ENCODE data around the gene PTPRA.

PTPRA gene

DNA sequence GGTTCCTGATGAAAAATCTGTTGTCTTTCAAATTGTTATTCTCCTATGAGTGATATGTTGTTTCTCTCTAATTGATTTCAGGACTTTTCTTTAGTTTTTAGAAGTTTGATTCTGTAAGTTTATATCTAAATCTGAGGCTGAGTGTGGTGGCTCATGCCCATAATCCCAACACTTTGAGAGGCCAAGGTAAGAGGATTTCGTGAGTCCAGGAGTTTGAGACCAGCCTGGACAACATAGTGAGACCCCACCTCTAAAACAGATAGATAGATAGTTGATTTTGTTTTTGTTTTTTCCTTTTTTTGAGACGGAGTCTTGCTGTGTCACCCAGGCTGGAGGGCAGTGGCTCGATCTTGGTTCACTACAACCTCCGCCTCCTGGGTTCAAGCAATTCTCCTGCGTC lies 64.6 kb downstream of the PTPRA start:
- DNase-seq (ENCODE audit: low read depth) = no peak

DNA sequence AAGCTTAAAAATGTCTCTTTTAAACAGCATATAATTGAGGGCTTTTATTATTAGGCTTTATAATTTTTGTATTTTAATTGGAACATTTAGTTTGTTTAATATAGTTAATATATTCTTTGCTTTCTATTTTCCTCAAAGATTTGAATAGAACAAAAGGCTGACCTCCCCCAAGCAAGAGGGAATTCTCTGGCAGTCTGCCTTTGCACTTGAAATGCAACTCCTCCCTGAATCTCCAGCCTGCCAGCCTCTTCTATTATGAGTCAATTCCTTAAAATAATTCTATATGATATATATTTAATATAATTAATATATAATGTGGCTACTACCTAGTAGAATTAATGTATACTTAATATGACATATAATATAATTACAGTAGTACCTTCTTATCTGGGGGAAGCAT lies 69.2 kb downstream of the PTPRA start:
- no peak for DNase-seq (ENCODE audit: low read depth)

DNA sequence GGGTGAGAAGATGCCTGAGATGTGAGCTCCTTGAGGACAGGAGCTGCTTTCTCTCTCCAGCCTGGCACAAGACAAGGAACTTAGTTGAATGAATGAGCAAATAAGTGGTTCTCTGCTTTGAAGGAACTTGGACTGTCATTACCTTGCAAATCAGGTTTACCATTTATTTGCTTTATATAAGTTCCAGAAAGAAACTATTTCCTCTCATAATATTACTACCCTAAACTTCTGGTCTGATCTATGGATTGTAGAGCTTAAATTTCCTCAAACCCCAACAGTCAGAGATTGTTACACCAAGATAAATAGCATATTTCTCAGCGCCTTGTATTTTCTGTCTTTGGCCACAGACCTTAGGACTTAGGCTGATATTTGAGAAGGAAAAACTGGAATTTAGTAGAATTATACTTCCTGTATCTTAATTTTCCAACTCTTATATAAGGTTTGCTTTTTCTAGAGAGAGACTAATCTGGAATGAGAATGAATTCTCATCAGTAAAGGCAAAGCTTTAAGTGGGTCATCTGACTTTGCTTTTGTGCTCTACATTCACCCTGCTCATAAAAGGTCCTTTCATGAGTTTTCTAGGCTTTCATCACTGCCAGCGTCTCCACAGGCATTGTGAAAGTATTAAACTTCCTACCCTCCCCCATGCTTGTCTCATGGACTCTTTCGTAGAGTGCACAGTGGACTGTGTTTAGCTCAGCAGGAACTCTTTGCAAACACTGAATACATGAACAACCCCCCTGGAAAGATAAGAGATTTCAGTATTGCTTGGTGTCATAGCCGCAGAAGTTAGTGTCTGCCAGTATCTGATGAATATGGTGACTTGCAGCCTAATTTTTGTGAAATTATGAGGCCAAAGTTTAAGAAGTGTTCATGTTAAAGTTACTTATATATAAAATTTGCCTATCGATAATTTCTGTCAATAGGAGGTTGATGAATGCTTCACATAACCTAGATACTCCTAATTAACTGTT lies 74.0 kb downstream of the PTPRA start:
- DNase-seq (ENCODE audit: low read depth) = no peak

DNA sequence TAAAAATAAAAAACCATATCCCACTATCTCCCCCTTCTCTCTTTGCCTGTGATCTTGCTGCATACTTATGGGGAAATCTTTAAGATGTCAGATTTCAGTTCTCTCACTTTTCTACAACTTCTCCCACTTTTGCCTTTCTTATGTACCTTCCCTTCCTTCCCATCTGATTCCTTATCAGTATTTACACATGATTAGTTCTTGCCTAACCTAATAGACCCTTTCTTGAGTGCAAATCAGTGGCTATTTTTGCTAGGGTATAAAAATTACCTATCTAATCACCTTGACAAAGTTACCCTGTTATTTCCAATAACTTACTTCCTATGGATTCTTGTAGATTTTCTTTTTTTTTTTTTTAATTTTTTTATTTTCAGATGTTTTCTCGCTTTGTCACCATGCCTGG lies 75.7 kb downstream of the PTPRA start:
- DNase-seq (ENCODE audit: low read depth) = no peak

DNA sequence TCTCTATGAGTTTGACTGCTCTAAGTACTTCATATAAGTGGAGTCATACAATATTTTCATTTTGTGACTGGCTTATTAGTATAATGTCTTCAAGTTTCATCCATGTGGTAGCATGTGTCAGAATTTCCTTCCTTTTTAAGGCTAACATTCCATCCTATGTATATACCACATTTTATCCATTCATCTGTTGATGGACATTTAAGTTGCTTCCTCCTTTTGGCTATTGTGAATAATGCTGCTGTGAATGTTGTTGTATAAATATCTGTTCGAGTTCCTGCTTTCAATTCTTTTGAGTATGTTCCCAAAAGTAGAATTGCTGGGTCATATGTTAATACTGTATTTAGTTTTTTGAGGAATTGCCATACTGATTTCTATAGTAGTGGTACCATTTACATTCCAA lies 79.5 kb downstream of the PTPRA start:
- no peak for DNase-seq (ENCODE audit: low read depth)

DNA sequence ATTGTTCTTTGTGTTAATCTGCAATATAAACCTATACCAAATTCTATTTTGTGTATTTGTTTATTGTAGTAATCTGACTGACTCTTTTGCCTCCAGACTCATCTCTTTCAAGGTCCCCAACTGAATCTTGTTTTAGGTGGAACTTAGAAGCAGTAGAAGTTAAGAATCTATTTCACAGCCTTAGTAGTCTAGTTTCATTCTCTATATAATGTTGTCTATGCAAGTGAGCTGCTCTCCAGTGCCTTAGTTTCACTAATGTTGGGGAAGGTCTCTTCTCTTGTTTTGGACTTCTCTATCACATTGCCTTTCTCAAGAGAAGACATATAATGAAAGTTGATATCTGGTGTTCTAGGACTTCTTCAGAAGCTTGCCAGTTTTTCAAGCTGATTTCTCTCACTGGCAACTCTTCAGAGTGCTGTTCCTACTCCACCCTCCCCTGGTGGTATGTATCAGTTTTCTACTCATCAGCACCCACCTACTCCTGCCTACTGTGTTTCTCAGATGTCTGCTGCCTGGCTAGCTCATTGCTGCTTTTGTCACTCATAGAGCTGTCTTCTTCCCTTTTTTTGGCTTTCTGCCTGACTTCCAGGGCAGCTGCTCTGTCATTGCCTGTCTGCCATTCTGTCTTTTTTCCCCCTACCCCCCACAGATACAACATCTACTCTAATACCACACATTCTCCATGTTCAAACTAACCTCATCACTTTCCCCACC lies 82.1 kb downstream of the PTPRA start:
- DNase-seq (ENCODE audit: low read depth) = no peak

DNA sequence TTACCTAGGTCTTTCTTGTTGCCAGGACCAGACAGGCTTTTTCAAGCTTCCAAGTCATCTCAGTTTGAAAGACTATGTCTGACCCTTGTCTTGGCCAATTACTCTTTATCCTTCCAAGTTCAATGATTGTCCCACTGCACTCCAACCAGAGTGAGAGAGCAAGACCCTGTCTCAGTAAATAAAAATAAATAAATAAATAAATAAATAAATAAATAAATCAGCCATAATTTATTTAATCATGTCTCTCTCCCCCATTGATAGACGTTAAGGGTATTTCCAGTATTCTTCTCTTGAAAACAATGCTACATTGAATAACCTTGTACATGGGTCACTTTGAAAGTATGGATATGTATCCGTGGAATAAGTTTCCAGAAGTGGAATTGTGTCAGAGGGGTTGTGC lies 83.2 kb downstream of the PTPRA start:
- DNase-seq (ENCODE audit: low read depth) = no peak

DNA sequence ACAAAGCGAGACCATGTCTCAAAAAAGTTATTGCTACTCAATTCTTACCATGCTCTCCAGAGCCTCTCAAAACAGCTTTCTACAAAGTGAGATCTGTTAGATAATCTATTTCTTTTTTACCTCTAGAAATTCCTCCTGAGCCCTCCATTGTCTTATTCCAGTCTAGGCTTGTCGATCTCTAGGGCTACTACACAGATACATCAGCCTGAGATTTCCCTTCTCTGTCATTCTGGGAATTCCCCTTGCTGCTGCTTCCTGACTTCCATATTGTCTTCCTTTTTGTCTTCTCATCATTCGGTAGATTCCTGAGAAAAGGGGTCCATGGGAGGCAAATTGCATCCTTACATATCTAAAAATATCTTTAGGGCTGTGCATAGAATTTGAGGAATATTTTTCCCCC lies 94.6 kb downstream of the PTPRA start:
- no peak for DNase-seq (ENCODE audit: low read depth)

DNA sequence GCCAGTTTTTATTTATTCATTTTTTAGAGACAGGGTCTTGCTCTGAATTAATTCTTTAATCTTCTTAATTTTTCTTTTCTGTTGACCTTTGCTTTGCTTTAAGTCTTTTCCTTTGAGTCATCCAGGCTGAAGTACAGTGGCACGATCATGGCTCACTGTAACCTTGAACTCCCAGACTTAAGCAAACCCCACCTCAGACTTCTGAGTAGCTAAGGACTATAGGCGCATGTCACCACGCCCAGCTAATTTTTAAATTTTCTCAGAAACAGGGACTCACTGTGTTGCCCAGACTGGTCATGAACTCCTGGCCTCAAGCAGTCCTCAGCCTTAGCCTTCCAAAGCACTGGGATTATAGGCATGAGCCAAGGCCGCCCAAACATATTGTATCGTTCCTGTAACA lies 98.8 kb downstream of the PTPRA start:
- no peak for DNase-seq (ENCODE audit: low read depth)

DNA sequence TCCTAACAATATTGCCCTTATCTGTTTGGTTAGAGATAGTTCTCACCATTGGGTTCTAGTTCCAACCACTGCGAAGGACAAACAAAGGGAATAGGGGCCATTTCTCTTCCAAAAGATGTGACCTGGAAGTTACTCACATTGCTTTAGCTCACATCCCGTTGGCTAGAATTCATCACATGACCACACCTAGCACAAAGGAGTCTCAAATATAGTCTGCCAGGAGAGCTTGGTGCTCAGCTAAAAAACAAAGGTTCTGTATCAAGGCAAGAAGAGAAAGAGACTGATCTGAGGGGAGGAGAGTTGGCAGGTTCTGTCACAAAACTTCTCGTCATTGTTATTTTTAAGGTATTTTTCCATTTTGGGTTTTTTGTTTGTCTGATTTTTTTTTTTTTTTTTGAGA lies 100.3 kb downstream of the PTPRA start:
- DNase-seq (ENCODE audit: low read depth) = no peak

DNA sequence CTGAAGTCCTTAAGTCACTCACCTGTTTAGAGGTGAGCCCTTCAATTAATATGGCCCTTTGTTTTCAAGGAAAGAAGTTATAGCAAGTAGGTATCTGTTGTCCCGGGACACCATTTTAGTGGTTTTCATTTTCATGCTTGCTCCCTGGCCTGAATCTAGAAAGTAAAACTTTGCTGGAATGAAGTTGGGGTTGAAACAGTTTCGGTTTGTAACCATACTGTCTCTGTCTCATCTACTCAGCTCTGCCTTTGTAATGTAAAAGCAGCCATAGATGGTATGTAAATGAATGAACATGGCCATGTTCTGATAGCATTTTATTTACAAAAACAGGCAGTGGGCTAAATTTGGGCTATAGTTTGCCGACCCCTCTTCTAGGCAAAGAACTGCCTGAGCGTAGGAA lies 105.2 kb downstream of the PTPRA start:
- no peak for DNase-seq (ENCODE audit: low read depth)

DNA sequence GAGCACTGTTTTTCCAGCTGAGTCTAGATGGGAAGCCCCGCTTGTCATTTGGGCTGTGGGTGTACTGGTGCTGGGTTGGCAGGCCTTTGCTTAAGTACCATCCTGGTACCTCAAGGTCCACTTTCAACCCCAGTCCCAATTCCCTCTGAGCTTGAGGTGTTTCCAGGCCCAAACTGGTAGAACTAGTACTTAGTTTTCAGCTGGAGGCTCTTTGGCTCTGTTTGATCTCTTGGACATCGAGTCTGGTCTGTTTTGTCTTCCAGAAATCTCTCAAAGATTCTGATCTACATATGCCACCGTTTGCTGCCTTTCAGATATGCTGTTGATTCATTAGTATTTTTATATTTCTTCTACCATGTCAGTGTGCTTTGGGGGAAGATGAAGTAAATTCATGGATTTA lies 108.4 kb downstream of the PTPRA start:
- DNase-seq (ENCODE audit: low read depth) = no peak

DNA sequence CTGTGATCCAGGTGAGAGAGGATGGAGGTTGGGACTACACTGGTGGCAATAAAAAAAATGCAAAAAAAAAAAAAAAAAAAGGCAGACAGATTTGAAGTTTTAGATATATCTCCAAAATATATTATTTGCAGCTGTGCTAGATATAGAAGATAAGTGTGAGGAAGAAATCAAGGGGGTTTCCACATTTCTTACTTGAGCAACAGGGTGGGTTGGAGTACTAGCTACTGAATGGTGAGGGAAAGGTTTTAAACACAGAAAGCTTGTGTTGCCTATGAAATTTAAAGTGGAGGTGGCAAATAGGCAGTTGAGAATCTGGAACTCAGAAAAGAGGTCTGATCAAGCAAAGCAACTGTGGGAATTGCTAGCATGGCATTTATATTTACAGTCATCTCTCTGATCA lies 110.2 kb downstream of the PTPRA start:
- DNase-seq (ENCODE audit: low read depth) = no peak

DNA sequence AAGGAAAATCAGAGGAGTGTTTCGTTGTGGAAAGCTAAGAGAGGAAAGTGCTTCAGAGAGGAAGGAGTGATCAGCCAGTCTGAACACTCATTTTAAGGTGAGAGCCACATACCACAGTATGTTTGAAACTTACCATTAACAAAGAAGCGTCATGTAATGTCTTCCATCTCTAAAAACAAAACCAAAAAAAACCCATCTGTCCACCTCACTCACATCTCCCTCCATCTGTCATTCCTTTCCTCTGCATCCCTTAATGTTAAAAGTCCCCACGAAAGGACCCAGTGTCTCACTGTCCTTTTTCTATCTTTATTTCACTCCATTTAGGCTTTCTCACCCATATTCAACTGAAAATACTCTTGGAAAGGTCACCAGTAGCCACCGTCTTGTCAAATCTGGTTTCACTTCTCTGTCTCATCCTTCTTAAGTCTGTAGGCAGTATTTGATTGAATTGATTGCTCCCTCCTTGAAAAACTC lies 110.8 kb downstream of the PTPRA start:
- DNase-seq (ENCODE audit: low read depth) = no peak

DNA sequence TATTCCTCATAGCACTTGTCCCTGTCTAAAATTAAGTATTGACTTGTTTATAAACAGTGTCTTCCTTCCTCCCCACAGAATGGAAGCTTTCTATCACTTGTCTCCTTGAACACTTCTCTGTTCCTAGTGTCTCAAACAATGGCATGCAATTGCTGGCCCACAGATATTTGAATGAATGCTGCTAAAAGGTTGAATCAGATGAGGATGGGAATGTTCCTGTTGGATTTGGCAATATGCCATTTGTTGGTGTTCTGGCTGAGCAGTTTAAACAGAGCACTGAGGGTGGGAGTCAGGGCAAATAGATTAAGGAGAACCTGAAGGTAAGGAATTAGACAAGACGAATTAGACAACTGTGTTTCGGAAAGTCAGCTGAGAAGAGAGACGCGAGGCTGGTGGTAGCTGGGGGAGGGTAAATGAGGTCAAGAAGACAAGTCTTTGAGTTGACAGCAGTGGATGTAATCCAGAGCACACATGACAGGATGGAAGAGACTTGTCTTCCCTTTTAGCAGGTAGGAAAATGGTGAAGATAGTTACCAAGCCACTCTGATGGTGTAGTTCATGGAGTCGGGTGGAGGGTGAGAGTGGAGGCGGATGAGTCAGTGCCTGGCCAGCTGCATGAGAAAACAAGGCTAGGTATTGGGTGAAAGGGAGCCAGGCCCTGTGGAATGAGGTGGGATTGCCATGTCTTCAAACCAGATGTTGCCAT lies 111.8 kb downstream of the PTPRA start:
- peak; percentile 7 for DNase-seq (ENCODE audit: low read depth)

DNA sequence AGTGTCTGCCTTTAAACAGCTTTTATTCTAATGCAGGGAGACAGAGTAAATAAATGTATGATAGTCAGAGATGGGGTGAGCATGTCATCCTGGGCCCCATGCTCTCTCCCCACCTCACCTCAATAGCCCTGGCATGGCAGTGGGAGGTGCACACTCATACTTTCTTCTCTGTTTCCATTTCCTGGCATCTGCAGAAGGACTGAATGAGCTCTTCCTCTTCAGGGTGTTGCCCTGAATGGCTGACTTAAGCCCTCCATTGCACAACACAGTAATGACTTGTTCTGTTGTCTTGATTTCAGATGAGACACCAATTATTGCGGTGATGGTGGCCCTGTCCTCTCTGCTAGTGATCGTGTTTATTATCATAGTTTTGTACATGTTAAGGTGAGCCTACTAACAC lies 113.2 kb downstream of the PTPRA start:
- DNase-seq (ENCODE audit: low read depth) = no peak

DNA sequence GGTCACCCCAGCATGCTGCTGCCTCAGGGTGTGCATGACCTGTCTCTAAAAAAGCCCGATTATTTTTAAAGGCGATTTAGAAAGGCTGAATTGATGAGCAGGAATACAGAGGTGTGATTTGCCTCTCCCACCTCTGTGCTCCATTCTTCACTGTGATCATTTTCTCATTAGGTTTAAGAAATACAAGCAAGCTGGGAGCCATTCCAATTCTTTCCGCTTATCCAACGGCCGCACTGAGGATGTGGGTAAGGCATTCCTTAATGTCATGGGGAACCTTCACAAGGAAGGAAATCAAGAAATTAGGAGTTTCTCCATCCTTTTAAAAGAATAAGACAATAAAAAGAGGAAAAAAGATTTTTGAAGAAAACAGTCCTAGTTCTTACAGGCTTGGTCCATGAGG lies 114.6 kb downstream of the PTPRA start:
- DNase-seq (ENCODE audit: low read depth) = no peak

DNA sequence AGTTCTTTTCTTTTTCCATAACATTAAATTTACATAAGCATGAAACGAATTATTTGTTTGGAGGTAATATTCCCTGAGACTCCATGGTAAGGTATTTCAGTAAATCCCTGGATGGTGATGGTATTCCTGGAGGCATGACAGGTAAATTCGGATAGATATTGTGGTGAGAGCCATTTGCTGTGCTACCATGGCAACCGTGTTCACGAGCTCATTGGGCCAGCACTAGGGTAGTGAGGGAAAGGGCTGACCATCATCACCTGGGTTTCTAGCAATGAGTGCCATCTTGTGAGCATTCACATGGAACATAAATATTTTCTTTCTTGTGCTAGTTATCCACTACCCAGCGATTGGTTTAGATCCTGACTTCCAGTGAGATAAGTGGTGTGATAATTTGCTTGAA lies 118.3 kb downstream of the PTPRA start:
- DNase-seq (ENCODE audit: low read depth) = no peak

DNA sequence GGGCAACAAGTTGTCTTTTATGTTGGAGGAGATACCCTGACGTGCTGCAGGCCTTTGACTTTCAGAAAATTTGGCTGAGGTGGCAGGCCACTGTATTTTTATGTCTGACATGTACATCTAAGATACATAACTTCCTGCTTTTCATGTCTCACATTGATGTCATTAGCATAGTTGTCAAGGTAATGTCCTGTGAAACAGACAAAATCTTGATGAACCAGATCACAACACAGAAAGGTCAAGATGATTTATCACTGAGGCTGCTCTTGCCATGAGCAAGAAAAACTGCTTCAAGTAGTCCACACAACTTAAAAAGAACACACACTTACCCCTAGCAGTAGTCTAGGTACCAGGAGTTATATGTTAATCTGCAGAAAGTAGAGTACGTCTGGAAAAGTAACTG lies 120.0 kb downstream of the PTPRA start:
- no peak for DNase-seq (ENCODE audit: low read depth)

DNA sequence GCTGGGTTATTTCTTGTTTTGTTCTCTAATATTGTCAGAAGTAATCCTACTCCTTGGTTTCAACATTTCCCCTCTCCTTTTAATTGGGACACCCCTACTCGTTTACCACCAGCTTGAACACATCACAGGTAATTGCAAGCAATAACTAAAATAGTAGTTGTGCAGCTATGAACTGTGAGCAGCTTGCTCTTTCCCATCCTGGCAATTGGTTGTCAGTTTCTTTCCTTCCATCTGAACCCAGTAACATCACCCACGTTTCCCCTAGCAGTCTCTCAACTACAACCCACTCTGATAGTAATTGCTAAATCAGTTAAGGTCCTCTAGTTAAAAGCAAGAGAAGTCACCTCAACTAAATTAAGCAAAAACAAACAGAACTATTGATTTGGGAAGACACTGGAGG lies 122.5 kb downstream of the PTPRA start:
- DNase-seq (ENCODE audit: low read depth) = no peak

DNA sequence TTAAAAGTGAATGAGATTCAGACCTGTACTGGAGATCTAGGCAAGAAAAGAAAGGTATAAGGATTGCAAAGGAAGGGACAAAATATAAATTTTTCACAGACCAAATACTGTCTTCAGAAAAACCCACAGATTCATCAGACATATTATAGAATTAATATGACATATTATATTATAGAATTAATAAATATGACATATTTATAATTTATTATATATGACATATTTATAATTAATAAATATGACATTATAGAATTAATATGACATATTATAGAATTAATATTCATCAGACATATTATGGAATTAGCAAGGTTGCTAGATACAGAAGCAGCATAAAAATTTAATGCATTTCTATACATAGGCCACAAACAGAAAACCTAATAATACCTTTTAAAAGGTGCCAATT lies 125.4 kb downstream of the PTPRA start:
- DNase-seq (ENCODE audit: low read depth) = no peak

DNA sequence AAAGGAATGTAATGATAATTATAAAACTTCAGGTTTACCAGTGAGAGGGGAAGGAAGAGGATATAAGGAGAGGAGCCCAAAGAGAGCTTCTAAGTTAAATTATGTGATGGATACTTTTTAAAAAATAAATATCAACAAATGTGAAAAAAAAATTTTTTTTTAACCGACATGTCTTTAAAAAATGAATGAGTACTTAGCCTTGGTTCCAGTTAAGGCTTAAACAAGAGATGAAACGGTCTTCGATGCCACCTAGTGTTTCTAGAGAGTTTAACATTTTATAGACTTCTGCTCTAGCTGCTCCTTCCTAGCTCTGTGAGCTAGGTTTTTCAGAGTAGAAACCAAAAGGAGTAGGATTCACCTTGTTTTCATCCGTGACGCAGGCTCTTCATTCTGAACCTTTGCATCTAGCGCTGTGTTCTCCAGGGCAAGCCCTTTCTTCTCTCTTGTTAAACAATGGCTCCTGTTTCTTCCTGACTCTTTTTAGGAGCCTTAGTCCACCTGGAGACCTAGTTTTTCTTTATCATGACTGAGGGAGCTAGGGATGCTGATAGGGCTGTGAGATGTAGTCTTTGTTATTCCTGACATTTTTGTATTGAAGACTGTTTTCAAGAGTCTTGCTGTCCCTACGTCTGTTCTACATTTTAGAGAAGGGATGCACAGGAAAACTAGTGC lies 127.7 kb downstream of the PTPRA start:
- no peak for DNase-seq (ENCODE audit: low read depth)
